ENCODE data around the gene SLC38A5.

Gene SLC38A5

DNA sequence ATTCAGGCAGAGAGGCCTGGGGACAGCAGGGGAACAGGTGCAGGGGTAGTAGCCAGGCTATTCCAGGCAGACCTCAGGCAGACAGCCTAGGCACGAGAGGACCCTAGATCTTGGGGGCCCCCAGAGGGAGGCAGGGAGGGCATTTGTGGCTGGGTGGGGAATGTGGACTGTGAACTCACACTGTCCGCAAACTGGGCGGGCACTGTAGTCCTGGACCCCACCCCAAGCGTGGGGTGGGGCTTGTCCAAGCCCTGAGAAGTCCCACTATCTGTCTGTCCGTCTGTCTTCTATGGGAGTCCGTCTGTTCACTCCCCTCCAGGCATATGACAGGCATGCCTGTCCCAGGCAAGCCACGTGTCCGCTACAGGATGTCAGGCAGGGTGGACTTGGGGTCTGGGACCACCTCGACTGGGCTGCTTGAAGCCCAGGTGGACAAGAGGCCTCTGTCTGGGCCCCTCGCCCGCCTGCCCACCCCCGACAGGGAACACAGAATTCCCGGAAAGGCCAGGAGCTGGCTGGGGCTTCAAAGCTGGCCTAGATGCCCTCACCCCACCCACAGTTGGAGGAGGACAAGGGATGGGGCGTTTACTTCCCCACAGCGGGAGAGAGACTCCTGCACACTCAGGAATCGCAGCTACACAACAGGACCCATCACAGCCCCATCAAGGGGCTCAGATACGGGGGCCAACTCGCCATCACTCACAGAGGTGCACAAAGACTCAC lies at the start of gene SLC38A5:
Gene SLC38A5, minus strand, starts transcription at position 151 of the 723 bp plus-strand sequence. CDS start 2,336 bp downstream, outside the sequence.
- no peak for DNase-seq

DNA sequence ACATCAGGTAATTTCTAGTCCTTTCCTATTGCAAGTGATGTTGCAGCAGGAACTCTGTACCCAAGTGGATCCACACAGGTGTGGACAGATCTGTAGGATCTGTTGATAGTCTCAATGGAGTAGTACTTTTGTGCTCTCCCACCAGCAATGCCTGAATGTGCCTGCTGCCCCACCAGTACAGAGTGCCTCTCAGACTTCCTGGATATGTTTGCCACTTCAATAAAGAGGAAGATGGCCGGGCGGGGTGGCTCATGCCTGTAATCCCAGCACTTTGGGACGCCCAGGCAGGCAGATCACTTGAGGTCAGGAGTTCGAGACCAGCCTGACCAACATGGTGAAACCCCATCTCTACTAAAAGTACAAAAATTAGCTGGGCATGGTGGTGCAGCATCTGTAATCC lies 49.4 kb upstream of the SLC38A5 start:
- DNase-seq = peak in 1 of 2 experiments; percentile 8

DNA sequence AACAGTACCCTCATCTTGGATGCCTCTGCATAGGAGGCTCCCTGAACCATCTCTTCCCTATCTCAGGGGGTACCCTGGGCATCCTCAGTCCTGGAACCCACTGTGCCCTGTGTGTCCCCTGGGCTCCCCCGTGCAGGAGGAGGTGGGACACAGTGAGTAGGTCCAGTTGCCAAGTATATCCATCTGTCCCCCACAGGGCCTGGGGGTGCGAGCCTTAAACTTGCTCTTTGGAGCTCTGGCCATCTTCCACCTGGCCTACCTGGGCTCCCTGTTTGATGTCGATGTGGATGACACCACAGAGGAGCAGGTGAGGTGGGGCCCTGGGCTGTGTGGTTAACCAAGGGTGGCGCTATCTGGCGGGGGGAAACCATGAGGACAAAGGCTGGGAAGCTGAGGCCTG lies 46.9 kb upstream of the SLC38A5 start:
- no peak for DNase-seq

DNA sequence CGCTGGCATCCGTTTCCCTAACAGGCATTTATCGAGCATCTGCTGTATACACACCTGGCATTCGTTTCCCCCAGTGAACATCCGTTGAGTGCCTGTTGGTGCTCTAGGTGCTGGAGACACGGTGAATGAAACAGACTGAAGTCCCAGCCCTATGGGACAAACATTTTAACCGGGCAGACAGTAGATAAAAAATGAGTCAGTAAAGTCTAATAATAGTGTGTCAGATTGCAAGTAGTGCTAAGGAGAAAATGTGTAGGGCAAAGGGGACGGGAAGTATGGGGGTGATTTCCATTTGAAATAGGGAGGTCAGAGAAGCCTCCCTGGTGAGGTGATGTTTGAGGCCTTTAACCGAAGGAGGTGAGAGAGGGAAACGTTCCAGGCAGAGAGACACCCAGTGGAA lies 46.2 kb upstream of the SLC38A5 start:
- DNase-seq = no peak

DNA sequence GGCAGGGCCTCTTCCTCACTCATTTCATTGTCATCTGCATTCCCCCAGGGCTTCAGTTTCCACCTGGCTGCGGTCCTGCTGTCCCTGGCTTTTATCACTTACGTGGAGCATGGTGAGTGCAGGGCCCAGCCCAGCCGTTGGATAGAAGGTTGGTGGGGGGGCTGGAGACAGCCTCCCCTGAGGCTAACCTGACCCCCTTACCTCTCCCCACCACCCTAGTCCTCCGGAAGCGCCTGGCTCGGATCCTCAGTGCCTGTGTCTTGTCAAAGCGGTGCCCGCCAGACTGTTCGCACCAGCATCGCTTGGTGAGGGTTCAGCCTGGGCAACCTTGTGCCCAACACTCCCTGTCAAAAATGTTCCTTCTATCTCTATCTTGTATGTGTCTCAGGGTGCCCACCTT lies 45.8 kb upstream of the SLC38A5 start:
- no peak for DNase-seq

DNA sequence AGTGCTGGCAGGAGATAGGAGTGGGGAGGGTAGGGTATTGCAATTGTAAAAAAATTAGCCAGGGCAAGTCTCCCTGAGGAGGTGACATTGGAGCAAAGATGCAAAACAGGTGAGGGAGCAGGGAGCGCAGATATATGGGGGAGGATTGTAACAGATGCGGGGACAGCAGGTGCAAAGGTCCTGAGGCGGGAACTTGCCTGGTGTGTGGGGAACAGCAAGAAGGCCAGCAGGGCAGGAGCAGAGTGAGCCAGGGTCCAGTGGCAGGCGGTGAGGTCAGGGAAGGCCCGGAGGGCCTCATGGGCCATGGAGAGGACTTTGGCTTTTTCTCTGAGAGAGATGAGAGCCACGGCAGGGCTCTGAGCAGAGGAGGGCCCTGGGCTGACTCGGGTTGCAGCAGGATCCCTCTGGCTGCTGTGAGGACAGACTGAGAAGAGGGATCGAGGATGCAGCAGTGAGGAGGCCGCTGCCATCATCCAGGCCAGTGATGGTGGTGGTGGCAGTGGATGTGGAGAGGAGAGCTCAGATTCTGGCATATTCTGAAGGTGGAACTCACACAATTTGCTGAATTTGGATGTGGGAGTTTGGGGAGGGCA lies 44.9 kb upstream of the SLC38A5 start:
- DNase-seq = no peak

DNA sequence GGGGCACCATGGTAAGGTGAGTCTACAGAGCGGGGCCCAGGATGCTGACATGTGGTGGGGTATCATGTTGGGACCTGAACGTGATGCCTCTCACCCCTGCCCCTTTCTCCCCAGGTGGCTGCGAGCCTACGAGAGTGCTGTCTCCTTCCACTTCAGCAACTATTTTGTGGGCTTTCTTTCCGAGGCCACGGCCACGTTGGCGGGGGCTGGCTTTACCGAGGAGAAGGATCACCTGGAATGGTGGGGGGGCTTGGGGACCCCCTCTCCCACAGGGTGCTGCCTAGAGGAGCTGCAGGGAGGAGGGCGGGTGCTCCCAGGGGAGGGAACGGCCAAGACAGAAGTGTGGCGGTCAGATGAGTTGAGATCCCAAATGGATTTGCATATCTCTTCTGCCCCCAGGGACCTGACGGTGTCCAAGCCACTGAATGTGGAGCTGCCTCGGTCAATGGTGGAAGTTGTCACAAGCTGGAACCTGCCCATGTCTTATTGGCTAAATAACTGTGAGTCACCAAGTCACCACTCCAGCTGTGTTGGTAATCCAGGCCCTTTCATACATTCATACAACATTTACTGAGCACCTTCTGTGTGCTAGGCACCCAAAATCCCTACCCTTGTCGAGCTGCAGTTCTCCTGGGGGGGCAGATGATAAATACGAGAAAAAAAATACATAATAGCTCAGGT lies 44.2 kb upstream of the SLC38A5 start:
- no peak for DNase-seq

DNA sequence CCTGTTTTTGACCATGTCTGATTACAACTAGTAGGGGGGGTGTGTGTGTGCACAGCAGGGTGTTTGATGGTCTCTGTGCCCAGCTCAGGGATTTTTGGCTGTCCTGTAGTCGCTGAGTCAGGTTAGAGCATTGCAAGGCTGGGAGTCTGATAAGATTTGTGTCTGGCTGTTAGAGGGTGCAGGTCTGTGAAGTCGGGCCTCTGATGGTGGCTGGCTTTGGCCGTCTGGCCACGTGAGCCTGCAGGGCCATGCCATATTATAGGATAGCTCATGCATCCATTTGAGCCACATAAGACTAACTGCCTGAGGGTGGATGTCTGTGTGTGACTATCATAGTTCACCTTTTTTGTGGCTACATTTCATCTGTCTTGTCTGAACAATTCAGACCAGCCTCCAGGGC lies 43.6 kb upstream of the SLC38A5 start:
- no peak for DNase-seq

DNA sequence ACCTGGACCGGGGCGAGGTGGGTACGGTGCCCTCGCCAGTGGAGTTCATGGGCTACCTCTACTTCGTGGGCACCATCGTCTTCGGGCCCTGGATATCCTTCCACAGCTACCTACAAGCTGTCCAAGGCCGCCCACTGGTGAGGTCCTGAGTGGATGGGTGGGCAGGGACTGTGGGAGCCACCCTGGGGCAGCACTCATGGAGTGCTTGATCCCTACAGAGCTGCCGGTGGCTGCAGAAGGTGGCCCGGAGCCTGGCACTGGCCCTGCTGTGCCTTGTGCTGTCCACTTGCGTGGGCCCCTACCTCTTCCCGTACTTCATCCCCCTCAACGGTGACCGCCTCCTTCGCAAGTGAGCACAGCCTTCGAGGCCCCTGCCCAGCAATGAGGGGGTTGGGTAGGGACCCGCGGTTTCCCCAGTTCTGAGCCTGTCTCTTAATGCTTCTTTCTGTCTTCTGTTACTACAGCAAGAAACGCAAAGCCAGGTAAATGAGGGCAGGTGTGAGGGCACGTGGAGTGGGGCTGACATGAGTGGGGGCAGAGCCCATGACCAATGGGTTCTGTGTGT lies 42.4 kb upstream of the SLC38A5 start:
- no peak for DNase-seq

DNA sequence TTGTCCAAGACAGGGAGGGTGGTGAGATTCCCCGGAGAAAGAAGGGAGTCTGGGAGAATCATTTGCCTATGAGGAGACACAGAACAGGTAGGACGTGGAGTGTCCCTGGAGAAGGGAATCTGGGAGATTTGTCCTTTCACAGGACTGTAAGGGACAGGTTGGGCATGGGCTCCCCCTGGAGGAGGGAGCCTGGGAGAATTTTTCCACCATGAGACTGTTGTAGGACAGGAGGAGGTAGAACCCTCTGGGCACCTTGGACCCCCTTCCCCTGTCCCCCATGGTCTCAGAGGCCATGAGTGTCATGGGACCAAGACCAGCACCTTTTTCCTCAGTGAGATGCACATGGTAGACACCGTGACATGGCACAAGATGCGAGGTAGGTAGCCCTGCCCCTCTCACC lies 41.5 kb upstream of the SLC38A5 start:
- DNase-seq = peak in 1 of 2 experiments; percentile 6

DNA sequence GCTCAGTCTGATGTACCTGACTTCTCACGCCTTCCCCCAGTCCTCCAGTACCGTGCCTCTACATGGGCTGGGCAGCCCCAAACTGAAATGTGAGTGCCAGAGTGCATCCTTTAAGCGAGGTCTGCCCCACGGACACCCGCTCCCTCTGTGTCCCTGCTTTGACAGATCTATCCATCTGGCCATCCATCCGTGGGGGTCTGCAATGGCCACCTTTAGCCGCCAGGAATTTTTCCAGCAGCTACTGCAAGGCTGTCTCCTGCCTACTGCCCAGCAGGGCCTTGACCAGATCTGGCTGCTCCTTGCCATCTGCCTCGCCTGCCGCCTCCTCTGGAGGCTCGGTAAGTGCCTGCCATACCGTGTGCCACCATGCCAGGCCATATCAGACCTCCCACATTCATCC lies 39.6 kb upstream of the SLC38A5 start:
- no peak for DNase-seq

DNA sequence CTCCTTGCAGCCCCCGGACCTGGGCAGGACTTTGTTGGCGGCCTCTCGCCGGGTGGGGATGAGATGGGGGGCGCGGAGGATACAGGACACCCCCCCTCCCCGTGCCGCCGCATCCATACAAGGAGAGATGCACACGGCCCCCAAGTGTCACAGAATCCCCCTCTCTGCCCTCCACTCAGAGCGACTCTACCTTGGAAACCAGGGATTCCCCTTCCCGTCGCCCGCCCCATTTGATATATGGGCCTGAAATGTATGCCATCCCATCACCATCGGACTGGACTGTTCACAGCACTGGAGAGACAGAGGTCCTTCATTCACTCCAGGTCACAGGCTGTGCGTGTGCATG lies 39.2 kb upstream of the SLC38A5 start:
- no peak for DNase-seq

DNA sequence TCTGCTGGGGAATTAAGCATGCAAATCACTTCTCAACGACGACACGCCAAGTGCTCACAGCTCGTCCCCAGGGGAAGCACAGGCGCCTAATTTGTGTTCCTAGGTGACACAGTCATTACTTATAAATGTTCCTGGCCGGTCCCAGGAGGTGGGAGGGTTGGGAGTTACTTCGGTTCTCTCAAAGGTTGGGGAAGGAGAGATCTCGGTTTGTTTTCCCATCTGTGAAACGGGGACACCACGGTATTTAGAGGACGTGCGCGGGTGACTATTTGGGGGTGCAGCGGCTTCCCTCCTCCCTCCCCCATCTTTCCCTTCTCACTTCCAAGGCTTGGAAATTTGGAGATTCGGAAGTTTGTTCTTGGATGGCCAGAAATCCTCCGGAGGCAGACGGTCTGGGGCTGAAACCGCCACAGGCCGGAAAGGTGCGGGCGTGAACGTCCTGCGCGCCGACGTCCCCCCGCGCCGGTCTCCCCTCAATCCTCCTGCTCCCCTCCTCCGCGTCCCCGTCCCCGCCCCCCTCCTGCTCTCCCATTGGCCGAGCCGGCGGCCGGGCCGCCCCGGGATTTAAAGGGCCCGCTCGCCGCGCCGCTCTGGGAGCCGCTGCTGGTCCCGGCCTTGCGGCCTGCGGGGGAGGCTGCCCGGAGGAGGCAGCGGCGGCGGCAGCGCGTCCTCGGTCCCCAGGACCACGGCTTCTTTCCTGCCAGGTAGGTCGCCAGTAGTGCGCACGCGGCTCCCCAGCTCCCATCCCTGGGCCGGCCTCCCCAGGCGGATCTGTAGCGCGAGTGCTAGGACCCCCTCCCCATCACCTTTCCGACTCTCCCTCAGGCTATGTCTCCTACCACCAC lies 38.6 kb upstream of the SLC38A5 start, which contains the start of gene PORCN:
Gene PORCN, plus strand, starts transcription at position 593 of the 845 bp plus-strand sequence. CDS start 829 bp downstream, outside the sequence.
- peak; percentile 36 to 52 for DNase-seq

DNA sequence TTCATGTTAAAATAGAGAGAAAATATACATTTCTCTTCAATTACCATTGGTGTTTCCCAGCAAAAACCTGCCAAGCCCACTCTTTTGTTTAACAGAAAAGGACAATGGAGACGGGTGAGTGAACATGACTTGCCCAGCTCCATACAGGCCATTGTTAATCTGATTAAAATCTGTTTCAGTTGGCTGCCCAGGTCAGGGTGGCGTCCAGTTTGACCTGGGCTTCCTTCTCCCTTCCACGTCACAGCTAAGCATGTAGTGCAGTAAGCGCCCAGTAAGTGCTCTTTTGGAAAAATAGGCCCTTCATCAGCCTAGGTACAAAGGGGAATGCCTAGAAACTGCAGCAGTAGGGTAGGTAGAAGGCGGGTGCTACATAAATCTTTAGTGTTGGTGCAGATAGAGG lies 37.2 kb upstream of the SLC38A5 start:
- no peak for DNase-seq

DNA sequence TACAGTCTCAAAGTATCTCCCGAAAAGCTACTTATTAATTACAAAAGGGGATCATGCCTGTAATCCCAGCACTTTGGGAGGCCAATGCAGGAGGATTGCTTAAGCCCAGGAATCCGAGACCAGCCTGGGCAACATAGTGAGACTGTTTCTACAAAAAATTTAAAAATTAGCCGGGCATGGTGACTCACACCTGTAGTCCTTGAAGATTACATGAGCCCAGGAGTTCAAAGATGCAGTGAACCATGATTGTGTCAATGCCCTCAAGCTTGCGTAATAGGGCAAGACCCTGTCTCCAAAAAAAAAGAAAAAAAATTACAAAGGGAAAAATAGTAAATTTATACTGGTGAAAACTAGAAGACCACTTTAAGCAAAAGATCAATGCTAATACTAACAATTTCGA lies 35.4 kb upstream of the SLC38A5 start:
- no peak for DNase-seq

DNA sequence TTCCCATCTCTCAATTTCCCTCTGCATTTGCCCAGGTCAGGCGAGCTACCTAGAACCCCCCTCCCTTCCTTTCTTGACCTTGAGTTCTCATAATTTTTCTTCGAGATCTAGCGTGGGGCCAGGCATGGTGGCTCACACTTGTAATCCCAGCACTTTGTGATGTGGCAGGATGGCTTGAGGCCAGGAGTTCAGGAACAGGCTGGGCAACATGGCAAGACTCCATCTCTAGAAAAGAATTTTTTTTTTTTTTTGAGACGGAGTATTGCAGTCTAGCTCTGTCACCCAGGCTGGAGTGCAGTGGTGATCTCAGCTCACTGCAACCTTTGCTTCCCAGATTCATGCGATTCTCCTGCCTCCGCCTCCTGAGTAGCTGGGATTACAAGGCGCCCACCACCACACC lies 34.2 kb upstream of the SLC38A5 start:
- DNase-seq = no peak

DNA sequence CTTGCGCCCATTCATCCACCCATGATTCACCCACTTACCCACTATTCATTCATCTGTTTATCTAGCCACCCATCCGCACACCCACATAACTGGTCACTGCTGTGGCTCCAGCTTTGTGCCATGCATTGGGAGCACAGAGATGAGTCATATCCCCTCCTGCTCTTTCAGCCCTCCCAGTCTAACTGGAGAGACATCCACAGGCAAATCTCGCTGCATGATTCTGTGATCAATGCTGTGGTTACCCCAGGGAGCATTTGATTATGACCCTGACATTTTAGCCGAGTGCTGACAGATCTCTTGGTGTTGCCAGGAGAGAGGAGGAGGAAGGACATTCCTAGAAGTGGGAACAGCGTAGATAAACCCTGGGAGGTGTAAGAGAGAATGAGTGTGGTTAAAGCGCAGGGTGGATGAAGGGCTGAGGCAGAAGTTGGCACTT lies 28.3 kb upstream of the SLC38A5 start:
- no peak for DNase-seq

DNA sequence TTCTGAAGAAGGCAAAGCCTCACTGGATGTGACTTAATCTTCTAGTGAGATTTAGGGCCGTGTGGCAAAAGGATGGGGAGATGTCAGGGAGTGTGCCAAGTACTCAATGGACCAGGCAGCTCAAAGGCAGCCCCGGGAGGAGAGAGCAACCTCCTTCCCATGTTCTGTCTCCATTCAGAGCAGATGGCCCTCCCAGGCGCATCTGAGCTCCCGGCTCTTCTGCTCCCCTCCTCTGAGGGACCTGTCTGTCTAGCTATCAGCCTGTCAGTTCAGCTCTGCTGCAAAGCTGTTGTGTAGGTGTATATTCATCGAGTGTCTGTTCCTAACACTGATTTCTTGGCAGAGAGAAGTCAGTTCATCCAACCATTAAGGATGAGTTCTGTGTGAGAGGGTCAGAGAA lies 27.8 kb upstream of the SLC38A5 start:
- DNase-seq = no peak

DNA sequence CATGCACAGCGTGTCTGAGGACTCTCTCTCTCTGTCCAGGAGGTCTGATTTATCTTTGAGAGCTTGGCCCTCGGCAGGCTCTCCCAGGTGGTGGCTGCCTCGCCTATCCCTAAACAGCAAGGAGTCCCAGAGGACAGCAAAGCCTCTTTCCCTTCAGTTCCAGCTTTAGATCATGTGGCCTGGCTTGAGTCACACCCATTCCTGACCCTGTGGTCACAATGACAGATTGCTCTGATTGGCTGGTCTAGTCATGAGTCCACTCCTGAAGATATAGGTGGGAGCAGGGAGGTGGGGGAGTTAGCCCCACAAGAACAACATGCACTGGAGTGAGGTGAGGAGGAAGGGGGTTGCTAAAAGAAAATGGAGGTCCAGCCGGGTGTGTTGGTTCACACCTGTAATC lies 26.6 kb upstream of the SLC38A5 start:
- DNase-seq = no peak

DNA sequence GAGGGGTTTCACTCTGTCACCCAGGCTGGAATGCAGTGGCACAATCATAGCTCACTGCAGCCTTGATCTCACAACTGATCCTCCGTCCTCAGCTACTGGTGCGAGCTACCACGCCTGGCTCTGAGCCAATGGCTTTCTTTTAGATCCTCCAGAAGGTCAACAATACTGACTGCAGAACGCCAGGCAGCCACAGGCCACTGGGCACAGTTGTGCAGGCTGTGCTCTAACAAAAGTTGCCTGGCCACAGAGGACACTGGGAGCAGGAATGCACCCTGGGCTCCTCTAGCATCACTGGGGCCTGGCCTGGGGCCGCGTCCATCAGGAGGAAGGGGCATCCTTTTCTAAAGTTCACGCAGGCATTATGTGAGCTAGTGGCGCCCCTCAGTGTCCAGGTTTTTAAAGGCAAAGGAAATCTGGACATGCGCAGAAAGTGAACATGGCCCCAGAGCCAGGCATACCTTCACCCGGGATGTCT lies 23.9 kb upstream of the SLC38A5 start:
- DNase-seq = peak in 1 of 2 experiments; percentile 5

DNA sequence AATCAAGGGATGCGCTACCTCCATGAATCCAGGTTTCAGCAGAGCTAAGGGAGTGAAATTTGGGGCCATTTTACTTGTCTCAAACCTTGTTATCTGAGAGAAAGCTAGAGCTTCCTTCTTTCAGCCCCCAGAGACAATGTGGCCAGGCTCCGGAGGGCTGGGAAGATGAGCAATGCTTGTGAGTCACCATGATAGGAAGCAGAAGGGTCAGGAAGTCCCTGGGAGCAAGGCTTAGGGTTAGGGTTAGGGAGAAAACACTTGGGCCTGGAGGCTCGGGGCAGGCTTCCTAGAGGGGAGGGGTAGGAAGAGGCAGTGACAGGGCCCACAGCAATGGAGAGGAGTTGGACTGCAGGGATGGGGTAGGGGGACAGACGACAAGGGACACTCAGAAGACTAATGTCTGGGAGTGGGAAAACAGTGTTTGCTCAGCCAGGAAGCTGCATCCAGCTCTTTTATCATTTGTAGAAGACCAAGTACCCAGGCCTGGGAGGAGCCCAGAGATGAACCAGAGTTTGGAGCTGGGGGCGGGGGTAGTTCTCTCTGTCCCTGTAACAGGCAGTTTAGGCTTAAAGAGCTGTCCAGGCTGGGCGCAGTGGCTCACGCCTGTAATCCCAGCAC lies 22.3 kb upstream of the SLC38A5 start:
- DNase-seq = peak; percentile 18 to 36

DNA sequence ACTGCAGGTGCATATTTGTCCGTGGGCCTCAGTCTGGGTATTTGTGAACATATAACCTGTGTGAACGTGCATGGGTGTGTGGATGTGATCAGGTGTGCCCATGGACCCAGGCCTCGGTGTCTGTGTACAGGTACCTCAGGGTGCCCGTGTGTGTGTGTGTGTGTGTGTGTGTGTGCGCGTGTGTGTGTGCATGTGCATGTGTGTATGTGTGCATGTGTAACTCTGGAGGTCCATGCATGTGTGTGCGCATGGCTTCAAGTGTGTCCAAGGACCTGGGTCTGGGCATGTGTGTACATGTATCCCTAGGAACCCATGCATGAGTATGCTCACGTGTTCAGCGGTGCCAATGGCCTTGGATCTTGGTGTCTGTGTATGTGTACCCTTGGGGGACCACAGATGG lies 21.7 kb upstream of the SLC38A5 start:
- no peak for DNase-seq
